Measurements from ENCODE around the gene HES7. TPM values are rescaled to one million over a fixed set of nuclear protein-coding genes. Genes with fewer than 3 reads are reported as not detected.

HES7 gene
- polyA plus RNA-seq, 2 of the 4 experiments (the other 2 are of a cell fraction) = 0.56 to 0.72 TPM

DNA sequence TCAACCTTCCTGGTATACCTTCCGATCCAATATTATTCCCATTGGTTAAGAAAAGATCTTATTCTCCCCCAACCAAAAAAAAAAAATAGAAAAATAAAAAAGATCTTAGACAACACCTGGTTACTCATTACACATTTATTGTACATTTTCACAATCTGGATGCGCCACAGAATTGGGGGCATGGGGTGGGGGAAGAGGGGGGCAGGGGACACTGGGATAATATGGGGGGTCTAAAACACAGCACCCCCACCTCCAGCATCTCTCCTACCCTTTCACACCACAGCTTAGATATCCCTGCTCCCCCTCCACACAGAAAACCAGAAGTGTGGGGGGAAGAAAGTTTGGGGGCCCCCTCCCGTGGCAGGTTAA, 35.1 kb upstream of the HES7 start:
- DNase-seq (ENCODE audit: low read depth in 1 of 2, low spot score in 1 of 2) (no peak), ATAC-seq (no peak), FAIRE-seq (no peak)
- peaks cover 50% of the 10 kb centered on the region for H3K4me1 ChIP-seq
- no peak overlapping the region for H3K4me2 ChIP-seq
- 65% methylated on average over 3 of the region's 3 CpGs for WGBS (ENCODE audit: missing lambda C conversion rate)
- ChIA-PET CTCF (interaction anchor here (0.7 to 19.5 kb wide), 17 partner anchors 8 to 472 kb away, joined by 3 to 601 read pairs (median 5); partner anchors contain the start of genes ALOXE3, BORCS6, HES7 and TP53), POLR2A (interaction anchor here (0.6 to 1.7 kb wide), 8 partner anchors 14 to 39 kb away, joined by 3 to 14 read pairs (median 4); partner anchors contain the start of genes BORCS6 and HES7)
- H3K4me3 ChIP-seq = no peak overlapping the region
- no peak overlapping the region for H3K27ac ChIP-seq
- H3K9me3 ChIP-seq = no peaks in the 10 kb centered on the region
- TF ChIP-seq FOXS1 (CRISPR knock-in tag; IDR thresholded peaks at IDR 0.05) = no peak
- TF ChIP-seq, protein P1, sequence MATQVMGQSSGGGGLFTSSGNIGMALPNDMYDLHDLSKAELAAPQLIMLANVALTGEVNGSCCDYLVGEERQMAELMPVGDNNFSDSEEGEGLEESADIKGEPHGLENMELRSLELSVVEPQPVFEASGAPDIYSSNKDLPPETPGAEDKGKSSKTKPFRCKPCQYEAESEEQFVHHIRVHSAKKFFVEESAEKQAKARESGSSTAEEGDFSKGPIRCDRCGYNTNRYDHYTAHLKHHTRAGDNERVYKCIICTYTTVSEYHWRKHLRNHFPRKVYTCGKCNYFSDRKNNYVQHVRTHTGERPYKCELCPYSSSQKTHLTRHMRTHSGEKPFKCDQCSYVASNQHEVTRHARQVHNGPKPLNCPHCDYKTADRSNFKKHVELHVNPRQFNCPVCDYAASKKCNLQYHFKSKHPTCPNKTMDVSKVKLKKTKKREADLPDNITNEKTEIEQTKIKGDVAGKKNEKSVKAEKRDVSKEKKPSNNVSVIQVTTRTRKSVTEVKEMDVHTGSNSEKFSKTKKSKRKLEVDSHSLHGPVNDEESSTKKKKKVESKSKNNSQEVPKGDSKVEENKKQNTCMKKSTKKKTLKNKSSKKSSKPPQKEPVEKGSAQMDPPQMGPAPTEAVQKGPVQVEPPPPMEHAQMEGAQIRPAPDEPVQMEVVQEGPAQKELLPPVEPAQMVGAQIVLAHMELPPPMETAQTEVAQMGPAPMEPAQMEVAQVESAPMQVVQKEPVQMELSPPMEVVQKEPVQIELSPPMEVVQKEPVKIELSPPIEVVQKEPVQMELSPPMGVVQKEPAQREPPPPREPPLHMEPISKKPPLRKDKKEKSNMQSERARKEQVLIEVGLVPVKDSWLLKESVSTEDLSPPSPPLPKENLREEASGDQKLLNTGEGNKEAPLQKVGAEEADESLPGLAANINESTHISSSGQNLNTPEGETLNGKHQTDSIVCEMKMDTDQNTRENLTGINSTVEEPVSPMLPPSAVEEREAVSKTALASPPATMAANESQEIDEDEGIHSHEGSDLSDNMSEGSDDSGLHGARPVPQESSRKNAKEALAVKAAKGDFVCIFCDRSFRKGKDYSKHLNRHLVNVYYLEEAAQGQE (IDR thresholded peaks at IDR 0.05) = no peak
- TF ChIP-seq RFX5 (IDR thresholded peaks at IDR 0.05) = no peak
- TF ChIP-seq, protein P2, sequence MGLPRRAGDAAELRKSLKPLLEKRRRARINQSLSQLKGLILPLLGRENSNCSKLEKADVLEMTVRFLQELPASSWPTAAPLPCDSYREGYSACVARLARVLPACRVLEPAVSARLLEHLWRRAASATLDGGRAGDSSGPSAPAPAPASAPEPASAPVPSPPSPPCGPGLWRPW (IDR thresholded peaks at IDR 0.05) = no peak
- TF ChIP-seq PHF8 (IDR thresholded peaks at IDR 0.05; ENCODE audit: borderline replicate concordance, low read depth) = no peak
- no peak for TF ChIP-seq NR3C1 (IDR thresholded peaks at IDR 0.05)
- TF ChIP-seq SREBF2 (IDR thresholded peaks at IDR 0.05) = no peak
- TF ChIP-seq, protein P3, sequence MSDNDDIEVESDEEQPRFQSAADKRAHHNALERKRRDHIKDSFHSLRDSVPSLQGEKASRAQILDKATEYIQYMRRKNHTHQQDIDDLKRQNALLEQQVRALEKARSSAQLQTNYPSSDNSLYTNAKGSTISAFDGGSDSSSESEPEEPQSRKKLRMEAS (IDR thresholded peaks at IDR 0.05) = no peak
- TF ChIP-seq CBX2 (IDR thresholded peaks at IDR 0.05; ENCODE audit: borderline replicate concordance, low read depth) = no peak
- TF ChIP-seq FOSB (CRISPR knock-in tag; IDR thresholded peaks at IDR 0.05) = no peak
- TF ChIP-seq CHD2 (IDR thresholded peaks at IDR 0.05; ENCODE audit: low read length, partially characterized antibody) = no peak
- TF ChIP-seq HOXB5 (CRISPR knock-in tag; IDR thresholded peaks at IDR 0.05) = no peak
- no peak for TF ChIP-seq RCOR1 (IDR thresholded peaks at IDR 0.05; ENCODE audit: low read depth, low read length)
- TF ChIP-seq CEBPB (IDR thresholded peaks at IDR 0.05) = no peak
- no peak for TF ChIP-seq BHLHE40 (IDR thresholded peaks at IDR 0.05; ENCODE audit: low read depth, low read length)
- TF ChIP-seq, protein P4, sequence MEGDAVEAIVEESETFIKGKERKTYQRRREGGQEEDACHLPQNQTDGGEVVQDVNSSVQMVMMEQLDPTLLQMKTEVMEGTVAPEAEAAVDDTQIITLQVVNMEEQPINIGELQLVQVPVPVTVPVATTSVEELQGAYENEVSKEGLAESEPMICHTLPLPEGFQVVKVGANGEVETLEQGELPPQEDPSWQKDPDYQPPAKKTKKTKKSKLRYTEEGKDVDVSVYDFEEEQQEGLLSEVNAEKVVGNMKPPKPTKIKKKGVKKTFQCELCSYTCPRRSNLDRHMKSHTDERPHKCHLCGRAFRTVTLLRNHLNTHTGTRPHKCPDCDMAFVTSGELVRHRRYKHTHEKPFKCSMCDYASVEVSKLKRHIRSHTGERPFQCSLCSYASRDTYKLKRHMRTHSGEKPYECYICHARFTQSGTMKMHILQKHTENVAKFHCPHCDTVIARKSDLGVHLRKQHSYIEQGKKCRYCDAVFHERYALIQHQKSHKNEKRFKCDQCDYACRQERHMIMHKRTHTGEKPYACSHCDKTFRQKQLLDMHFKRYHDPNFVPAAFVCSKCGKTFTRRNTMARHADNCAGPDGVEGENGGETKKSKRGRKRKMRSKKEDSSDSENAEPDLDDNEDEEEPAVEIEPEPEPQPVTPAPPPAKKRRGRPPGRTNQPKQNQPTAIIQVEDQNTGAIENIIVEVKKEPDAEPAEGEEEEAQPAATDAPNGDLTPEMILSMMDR (IDR thresholded peaks at IDR 0.05) = no peak
- TF ChIP-seq ZSCAN20 (CRISPR knock-in tag; IDR thresholded peaks at IDR 0.05) = no peak
- no peak for TF ChIP-seq SMC3 (IDR thresholded peaks at IDR 0.05)

DNA sequence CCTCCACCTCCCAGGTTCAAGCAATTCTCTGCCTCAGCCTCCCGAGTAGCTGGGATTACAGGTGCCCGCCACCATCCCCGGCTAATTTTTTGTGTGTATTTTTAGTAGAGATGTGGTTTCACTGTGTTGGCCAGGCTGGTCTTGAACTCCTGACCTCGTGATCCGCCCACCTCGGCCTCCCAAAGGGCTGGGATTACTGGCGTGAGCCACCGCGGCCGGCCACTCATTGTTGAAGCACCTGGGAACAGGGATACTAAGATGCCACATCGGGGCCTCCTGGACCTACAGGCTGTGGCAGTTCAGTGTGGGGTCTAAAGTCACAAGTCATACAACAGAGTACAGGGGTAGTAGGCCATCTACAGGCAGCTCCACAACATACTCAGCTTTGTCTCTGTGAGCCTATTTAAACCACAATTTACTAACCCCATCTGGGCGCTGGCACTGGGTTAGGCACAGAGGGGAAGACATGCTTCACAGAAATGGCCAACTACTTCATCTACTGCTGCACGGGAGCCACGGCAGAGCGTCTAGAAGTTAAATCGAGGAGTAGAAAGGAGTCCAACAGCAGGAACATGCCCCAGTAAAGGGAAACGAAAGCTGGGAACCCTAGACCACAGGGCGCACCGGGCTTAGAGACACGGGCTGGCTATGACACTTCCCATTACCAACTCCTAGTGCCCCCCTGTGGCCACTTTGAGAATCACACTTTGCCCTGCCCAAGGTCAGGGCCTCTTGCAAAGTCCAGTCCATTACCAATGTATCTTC, 34.5 kb upstream of the HES7 start:
- Histone ChIP-seq H3K27ac (peak overlapping the region in 1 of 2 experiments; percentile 47; a peak in 2 of 6 replicates), H3K4me2 (peak overlapping the region; percentile 29; the same call in 1 of the 3 replicates), H3K9me3 (no peaks in the 10 kb centered on the region), H3K4me3 (no peak overlapping the region), H3K4me1 (peaks cover 49% of the 10 kb centered on the region)
- ATAC-seq = peak; percentile 7 to 46; a peak in 3 of 6 replicates
- WGBS (ENCODE audit: missing lambda C conversion rate) = 43% methylated on average over 20 of the region's 20 CpGs
- ChIA-PET POLR2A (interaction anchor here (0.6 to 1.7 kb wide), 8 partner anchors 15 to 39 kb away, joined by 3 to 14 read pairs (median 4); partner anchors contain the start of genes BORCS6 and HES7), CTCF (interaction anchor here (0.6 to 19.5 kb wide), 24 partner anchors 9 to 500 kb away, joined by 3 to 601 read pairs (median 4); partner anchors contain the start of genes ALOXE3, BORCS6 and HES7)
- peak; percentile 88 for FAIRE-seq
- DNase-seq (ENCODE audit: low read depth in 1 of 2, low spot score in 1 of 2) = peak; percentile 94 to 95
- TF ChIP-seq TP53 (CRISPR knock-in tag; IDR thresholded peaks at IDR 0.05) (no peak; the same call in 1 of the 2 replicates), CHD2 (IDR thresholded peaks at IDR 0.05; ENCODE audit: low read length, partially characterized antibody) (peak; percentile 13), HDAC2 (IDR thresholded peaks at IDR 0.05) (no peak), MAZ (IDR thresholded peaks at IDR 0.05; ENCODE audit: borderline replicate concordance, low read depth, low read length) (no peak), RAD21 (conservative IDR thresholded peaks at IDR 0.05 in 1 of 2, IDR thresholded peaks at IDR 0.05 in 1 of 2) (peak; percentile 80), ESRRA (IDR thresholded peaks at IDR 0.05; ENCODE audit: borderline replicate concordance, low read length) (peak; percentile 98)
- TF ChIP-seq, protein P5, sequence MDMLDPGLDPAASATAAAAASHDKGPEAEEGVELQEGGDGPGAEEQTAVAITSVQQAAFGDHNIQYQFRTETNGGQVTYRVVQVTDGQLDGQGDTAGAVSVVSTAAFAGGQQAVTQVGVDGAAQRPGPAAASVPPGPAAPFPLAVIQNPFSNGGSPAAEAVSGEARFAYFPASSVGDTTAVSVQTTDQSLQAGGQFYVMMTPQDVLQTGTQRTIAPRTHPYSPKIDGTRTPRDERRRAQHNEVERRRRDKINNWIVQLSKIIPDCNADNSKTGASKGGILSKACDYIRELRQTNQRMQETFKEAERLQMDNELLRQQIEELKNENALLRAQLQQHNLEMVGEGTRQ (IDR thresholded peaks at IDR 0.05) = peak; percentile 19; the same call in 1 of the 2 replicates
- TF ChIP-seq, protein P4 (IDR thresholded peaks at IDR 0.05) = peak; percentile 92
- TF ChIP-seq, protein P6, sequence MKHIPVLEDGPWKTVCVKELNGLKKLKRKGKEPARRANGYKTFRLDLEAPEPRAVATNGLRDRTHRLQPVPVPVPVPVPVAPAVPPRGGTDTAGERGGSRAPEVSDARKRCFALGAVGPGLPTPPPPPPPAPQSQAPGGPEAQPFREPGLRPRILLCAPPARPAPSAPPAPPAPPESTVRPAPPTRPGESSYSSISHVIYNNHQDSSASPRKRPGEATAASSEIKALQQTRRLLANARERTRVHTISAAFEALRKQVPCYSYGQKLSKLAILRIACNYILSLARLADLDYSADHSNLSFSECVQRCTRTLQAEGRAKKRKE (CRISPR knock-in tag; IDR thresholded peaks at IDR 0.05; ENCODE audit: low read depth) = no peak

All from A549 (cell line).